WTC11 (cell line): ENCODE results near the gene TDRD9. TPM values are rescaled to one million over a fixed set of nuclear protein-coding genes. Genes with fewer than 3 reads are reported as not detected.
A peak's percentile ranks its signal among the peaks of the same experiment; 100 is the strongest.

Source experiments
- ATAC-seq: fragments of 200-7000 bp; cut with Tn5 transposase; 2 replicates; pipeline ENCODE4 v1.10.0; 2021; ENCODE audit warnings: mild to moderate bottlenecking, moderate library complexity
- CTCF ChIA-PET: fragments of 300-600 bp; sonication (Branson Sonifier 250); formaldehyde crosslinking; loops from one replicate; lab custom pipeline; 2021; ENCODE audit warnings: antibody characterized with exemption; lab: Charles Lee
- POLR2A ChIA-PET: fragments of 350-600 bp; sonication (Branson Sonifier 250); formaldehyde crosslinking; loops from one replicate; lab custom pipeline; 2021; ENCODE audit warnings: antibody characterized with exemption; lab: Charles Lee
- DNase-seq: peaks from one replicate; pipeline ENCODE4 v3.0.0; 2021; ENCODE audit warnings: low spot score
- H3K27ac Mint-ChIP-seq: 2 replicates; pipeline ENCODE4 v1.8.0; 2021; ENCODE audit warnings: mixed read lengths
- H3K27me3 Mint-ChIP-seq: 2 replicates; pipeline ENCODE4 v1.8.0; 2021; ENCODE audit warnings: low read depth, mild to moderate bottlenecking, moderate library complexity, mixed read lengths
- H3K36me3 Mint-ChIP-seq: 2 replicates; pipeline ENCODE4 v1.8.0; 2021; ENCODE audit warnings: mixed read lengths
- H3K4me1 Mint-ChIP-seq: 2 replicates; pipeline ENCODE4 v1.8.0; 2022; ENCODE audit warnings: mixed read lengths
- H3K4me3 Mint-ChIP-seq: 2 replicates; pipeline ENCODE4 v1.8.0; 2021; ENCODE audit warnings: mild to moderate bottlenecking, moderate library complexity, mixed read lengths
- H3K9me3 Mint-ChIP-seq: 2 replicates; pipeline ENCODE4 v1.8.0; 2021; ENCODE audit warnings: mixed read lengths
- CDX4 ChIP-seq: fragments of 250-450 bp; sonication (Bioruptor Pico); IDR thresholded peaks from 2 replicates; pipeline ENCODE4 v1.9.0; 2021; ENCODE audit warnings: moderate library complexity, mild to moderate bottlenecking, inconsistent platforms, borderline replicate concordance
- ERG ChIP-seq: fragments of 250-450 bp; sonication (Bioruptor Pico); IDR thresholded peaks from 2 replicates; pipeline ENCODE4 v1.8.0; 2021; ENCODE audit warnings: mild to moderate bottlenecking
- GABPB1 ChIP-seq: sonication (generic); formaldehyde crosslinking; IDR thresholded peaks from 2 replicates; pipeline ENCODE4 v1.8.1; 2023; ENCODE audit warnings: mild to moderate bottlenecking, missing genetic modification reagents
- GTF2I ChIP-seq: fragments of 250-450 bp; sonication (Bioruptor Pico); conservative IDR thresholded peaks from 2 replicates; pipeline ENCODE4 v1.4.0; 2021; ENCODE audit warnings: mild to moderate bottlenecking
- MXD4 ChIP-seq: fragments of 250-450 bp; sonication (Bioruptor Pico); IDR thresholded peaks from 2 replicates; pipeline ENCODE4 v1.8.0; 2021; ENCODE audit warnings: mild to moderate bottlenecking, moderate library complexity, borderline replicate concordance
- MYBL2 ChIP-seq: sonication (generic); formaldehyde crosslinking; IDR thresholded peaks from 2 replicates; pipeline ENCODE4 v1.8.1; 2023; ENCODE audit warnings: mild to moderate bottlenecking, moderate library complexity, missing genetic modification reagents
- NFYB ChIP-seq: sonication (generic); formaldehyde crosslinking; conservative IDR thresholded peaks from 2 replicates; pipeline ENCODE4 v1.8.0; 2022; ENCODE audit warnings: low read depth, missing genetic modification reagents
- SMAD3 ChIP-seq: sonication (generic); formaldehyde crosslinking; IDR thresholded peaks from 2 replicates; pipeline ENCODE4 v1.8.0; 2022; ENCODE audit warnings: missing genetic modification reagents, mild to moderate bottlenecking, borderline replicate concordance
- SP1 ChIP-seq: sonication (generic); formaldehyde crosslinking; conservative IDR thresholded peaks from 2 replicates; pipeline ENCODE4 v1.8.1; 2022; ENCODE audit warnings: missing genetic modification reagents
- ZBTB43 ChIP-seq: sonication (generic); formaldehyde crosslinking; IDR thresholded peaks from 2 replicates; pipeline ENCODE4 v1.8.1; 2023; ENCODE audit warnings: mild to moderate bottlenecking, missing genetic modification reagents
- ZNF121 ChIP-seq: sonication (generic); formaldehyde crosslinking; IDR thresholded peaks from 2 replicates; pipeline ENCODE4 v1.8.0; 2023; ENCODE audit warnings: missing genetic modification reagents
- ZNF219 ChIP-seq: sonication (generic); formaldehyde crosslinking; IDR thresholded peaks from 2 replicates; pipeline ENCODE4 v1.8.0; 2023; ENCODE audit warnings: missing genetic modification reagents, mild to moderate bottlenecking, borderline replicate concordance
- ZNF232 ChIP-seq: sonication (generic); formaldehyde crosslinking; IDR thresholded peaks from 2 replicates; pipeline ENCODE4 v1.8.0; 2022; ENCODE audit warnings: mild to moderate bottlenecking, missing genetic modification reagents
- ZNF416 ChIP-seq: fragments of 250-450 bp; sonication (Bioruptor Pico); IDR thresholded peaks from 2 replicates; pipeline ENCODE4 v1.9.0; 2021; ENCODE audit warnings: mild to moderate bottlenecking, inconsistent platforms
- ZNF671 ChIP-seq: fragments of 250-450 bp; sonication (Bioruptor Pico); IDR thresholded peaks from 2 replicates; pipeline ENCODE4 v1.8.0; 2021; ENCODE audit warnings: mild to moderate bottlenecking
- total RNA-seq: library from RNA; stranded (reverse); gene quantifications from 3 replicates; pipeline ENCODE4 v1.2.3, GENCODE V29; 2021
- TF ChIP-seq, protein P1 (sequence below): sonication (generic); formaldehyde crosslinking; IDR thresholded peaks from 2 replicates; pipeline ENCODE4 v1.8.0; 2023; ENCODE audit warnings: missing genetic modification reagents, mild to moderate bottlenecking, borderline replicate concordance

The TDRD9 gene
- total RNA-seq, 1 experiment from 2014 or later = 0.17 TPM

- ATAC-seq (no peak), DNase-seq (peak; percentile 16)
- no peak overlapping the region for H3K27ac Mint-ChIP-seq
- no peak overlapping the region for H3K4me3 Mint-ChIP-seq
- peaks cover 5% of the 10 kb centered on the region for H3K4me1 Mint-ChIP-seq
- CTCF ChIA-PET = interaction anchor here (5.4 kb wide), 1 partner anchor 14 kb away, joined by 42 read pairs; no protein-coding TSS in a partner anchor
- no peaks in the 10 kb centered on the region for H3K9me3 Mint-ChIP-seq
- no peaks in the 10 kb centered on the region for H3K36me3 Mint-ChIP-seq
- no peak for TF ChIP-seq GABPB1
- no peak for TF ChIP-seq GTF2I (CRISPR knock-in tag)
- no peak for TF ChIP-seq ERG
- TF ChIP-seq MYBL2 (CRISPR knock-in tag) = no peak
- H3K27me3 Mint-ChIP-seq = no peaks in the 10 kb centered on the region
- POLR2A ChIA-PET = no interaction called here
Observed at GRCh38 chr14:104091061-104091926, 163.0 kb downstream of the TDRD9 start.

- DNase-seq (peak; percentile 7), ATAC-seq (no peak)
- TF ChIP-seq MXD4 (CRISPR knock-in tag) (no peak), ZNF671 (CRISPR knock-in tag) (no peak)
- Mint-ChIP-seq H3K27me3 (no peaks in the 10 kb centered on the region), H3K9me3 (no peaks in the 10 kb centered on the region), H3K27ac (no peak overlapping the region), H3K4me3 (no peak overlapping the region), H3K36me3 (no peaks in the 10 kb centered on the region), H3K4me1 (peaks cover 5% of the 10 kb centered on the region)
- ChIA-PET CTCF (interaction anchor here (0.9 to 5.4 kb wide), 3 partner anchors 7 to 15 kb away, joined by 3 to 44 read pairs (median 42); no protein-coding TSS in a partner anchor), POLR2A (no interaction called here)
Observed at GRCh38 chr14:104091927-104092771, 163.9 kb downstream of the TDRD9 start.

DNA sequence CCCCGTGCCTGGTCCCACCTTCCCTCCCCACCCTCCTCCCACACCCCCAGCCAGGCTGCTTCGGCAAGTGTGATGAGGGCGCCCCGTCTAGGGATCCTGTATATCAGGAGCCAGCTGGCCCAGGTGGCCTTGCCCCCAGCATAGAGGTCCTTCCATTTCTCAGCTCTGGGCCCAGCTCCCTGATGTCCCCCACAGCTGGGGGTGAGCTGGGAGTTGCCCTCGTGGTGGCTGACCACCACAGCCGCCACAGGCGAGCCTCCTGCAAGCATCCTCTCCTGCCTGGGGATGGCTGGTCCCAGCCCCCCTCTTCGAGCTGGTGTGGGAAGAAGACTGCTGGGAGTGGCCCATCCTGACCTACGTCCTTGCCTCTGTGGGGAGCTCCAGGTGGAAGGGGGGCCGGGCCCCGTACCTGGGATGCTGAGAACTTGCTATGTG, 164.7 kb downstream of the TDRD9 start:
- H3K4me1 Mint-ChIP-seq = peaks cover 5% of the 10 kb centered on the region
- no peaks in the 10 kb centered on the region for H3K27me3 Mint-ChIP-seq
- H3K27ac Mint-ChIP-seq = no peak overlapping the region
- DNase-seq = peak; percentile 11
- POLR2A ChIA-PET = no interaction called here
- no peaks in the 10 kb centered on the region for H3K36me3 Mint-ChIP-seq
- no peak for TF ChIP-seq ZNF416 (CRISPR knock-in tag)
- TF ChIP-seq ZNF121 (CRISPR knock-in tag) = no peak
- ATAC-seq = no peak
- H3K9me3 Mint-ChIP-seq = no peaks in the 10 kb centered on the region
- CTCF ChIA-PET = interaction anchor here (0.9 to 5.4 kb wide), 4 partner anchors 8 to 417 kb away, joined by 3 to 44 read pairs (median 25); no protein-coding TSS in a partner anchor
- no peak overlapping the region for H3K4me3 Mint-ChIP-seq

DNA sequence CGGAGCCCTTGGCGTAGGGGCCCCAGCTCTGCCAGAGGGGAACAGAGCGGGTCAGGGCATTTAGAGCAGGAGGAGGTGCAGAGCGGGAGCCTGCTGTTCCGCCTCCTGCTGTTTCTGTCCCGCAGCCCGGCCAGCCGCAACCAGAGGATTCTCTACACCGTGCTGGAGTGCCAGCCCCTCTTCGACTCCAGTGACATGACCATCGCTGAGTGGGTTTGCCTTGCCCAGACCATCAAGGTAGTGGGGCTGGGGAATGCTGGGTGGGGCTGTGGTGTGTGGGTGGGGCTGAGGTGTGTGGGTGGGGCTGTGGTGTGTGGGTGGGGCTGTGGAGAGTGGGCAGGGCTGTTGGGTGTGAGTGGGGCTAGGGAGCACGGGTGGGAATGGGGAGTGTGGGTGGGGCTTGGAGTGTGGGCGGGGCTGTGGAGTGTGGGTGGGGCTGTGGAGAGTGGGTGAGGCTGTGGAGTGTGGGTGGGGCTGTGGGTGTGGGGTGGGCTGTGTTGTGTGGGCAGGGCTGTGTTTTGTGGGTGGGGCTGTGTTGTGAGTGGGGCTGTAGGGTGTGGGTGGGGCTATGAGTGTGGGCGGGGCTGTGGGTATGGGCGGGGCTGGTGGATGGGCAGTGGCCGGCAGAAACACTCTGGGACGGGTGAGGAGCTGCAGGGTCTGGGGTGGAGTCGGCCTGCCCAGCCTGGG, 165.3 kb downstream of the TDRD9 start:
- no peaks in the 10 kb centered on the region for H3K27me3 Mint-ChIP-seq
- H3K4me3 Mint-ChIP-seq = no peak overlapping the region
- peaks cover 5% of the 10 kb centered on the region for H3K4me1 Mint-ChIP-seq
- H3K36me3 Mint-ChIP-seq = no peaks in the 10 kb centered on the region
- DNase-seq (peak; percentile 19), ATAC-seq (no peak)
- ChIA-PET POLR2A (no interaction called here), CTCF (interaction anchor here (0.5 to 5.9 kb wide), 22 partner anchors 8 to 480 kb away, joined by 3 to 52 read pairs (median 4); partner anchors contain the start of gene ASPG)
- H3K9me3 Mint-ChIP-seq = no peaks in the 10 kb centered on the region
- H3K27ac Mint-ChIP-seq = no peak overlapping the region
- no peak for TF ChIP-seq ZBTB43 (CRISPR knock-in tag)
- TF ChIP-seq SMAD3 (CRISPR knock-in tag) = no peak
- no peak for TF ChIP-seq MXD4 (CRISPR knock-in tag)
- no peak for TF ChIP-seq NFYB
- no peak for TF ChIP-seq ZNF219 (CRISPR knock-in tag)
- no peak for TF ChIP-seq CDX4
- TF ChIP-seq ZNF232 (CRISPR knock-in tag) = no peak
- TF ChIP-seq SP1 (CRISPR knock-in tag) = no peak
- TF ChIP-seq, protein P1, sequence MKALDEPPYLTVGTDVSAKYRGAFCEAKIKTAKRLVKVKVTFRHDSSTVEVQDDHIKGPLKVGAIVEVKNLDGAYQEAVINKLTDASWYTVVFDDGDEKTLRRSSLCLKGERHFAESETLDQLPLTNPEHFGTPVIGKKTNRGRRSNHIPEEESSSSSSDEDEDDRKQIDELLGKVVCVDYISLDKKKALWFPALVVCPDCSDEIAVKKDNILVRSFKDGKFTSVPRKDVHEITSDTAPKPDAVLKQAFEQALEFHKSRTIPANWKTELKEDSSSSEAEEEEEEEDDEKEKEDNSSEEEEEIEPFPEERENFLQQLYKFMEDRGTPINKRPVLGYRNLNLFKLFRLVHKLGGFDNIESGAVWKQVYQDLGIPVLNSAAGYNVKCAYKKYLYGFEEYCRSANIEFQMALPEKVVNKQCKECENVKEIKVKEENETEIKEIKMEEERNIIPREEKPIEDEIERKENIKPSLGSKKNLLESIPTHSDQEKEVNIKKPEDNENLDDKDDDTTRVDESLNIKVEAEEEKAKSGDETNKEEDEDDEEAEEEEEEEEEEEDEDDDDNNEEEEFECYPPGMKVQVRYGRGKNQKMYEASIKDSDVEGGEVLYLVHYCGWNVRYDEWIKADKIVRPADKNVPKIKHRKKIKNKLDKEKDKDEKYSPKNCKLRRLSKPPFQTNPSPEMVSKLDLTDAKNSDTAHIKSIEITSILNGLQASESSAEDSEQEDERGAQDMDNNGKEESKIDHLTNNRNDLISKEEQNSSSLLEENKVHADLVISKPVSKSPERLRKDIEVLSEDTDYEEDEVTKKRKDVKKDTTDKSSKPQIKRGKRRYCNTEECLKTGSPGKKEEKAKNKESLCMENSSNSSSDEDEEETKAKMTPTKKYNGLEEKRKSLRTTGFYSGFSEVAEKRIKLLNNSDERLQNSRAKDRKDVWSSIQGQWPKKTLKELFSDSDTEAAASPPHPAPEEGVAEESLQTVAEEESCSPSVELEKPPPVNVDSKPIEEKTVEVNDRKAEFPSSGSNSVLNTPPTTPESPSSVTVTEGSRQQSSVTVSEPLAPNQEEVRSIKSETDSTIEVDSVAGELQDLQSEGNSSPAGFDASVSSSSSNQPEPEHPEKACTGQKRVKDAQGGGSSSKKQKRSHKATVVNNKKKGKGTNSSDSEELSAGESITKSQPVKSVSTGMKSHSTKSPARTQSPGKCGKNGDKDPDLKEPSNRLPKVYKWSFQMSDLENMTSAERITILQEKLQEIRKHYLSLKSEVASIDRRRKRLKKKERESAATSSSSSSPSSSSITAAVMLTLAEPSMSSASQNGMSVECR (CRISPR knock-in tag) = no peak
